Kidney epithelial cell (primary cell): Measurements from ENCODE around the gene FLOT1. TPM values are rescaled to one million over a fixed set of nuclear protein-coding genes. Genes with fewer than 3 reads are reported as not detected.
"Not testable (repeated sequence)": the region's sequence is repeated elsewhere in the genome, so short reads cannot be mapped to it uniquely, and the experiment has no call there.

Source experiments
- DNase-seq: peaks from one replicate; pipeline ENCODE4 v3.0.0-alpha.2; 2010; ENCODE audit warnings: low read depth
- H3K27me3 ChIP-seq: 2 replicates; pipeline ENCODE4 v1.6.0; 2011; ENCODE audit warnings: low read length; ENCODE audit not compliant: control insufficient read depth, insufficient read depth
- H3K36me3 ChIP-seq: 2 replicates; pipeline ENCODE4 v1.5.1; 2011; ENCODE audit warnings: low read length; ENCODE audit not compliant: control insufficient read depth, insufficient read depth
- H3K4me3 ChIP-seq: 2 replicates; pipeline ENCODE4 v1.5.1; 2011; ENCODE audit warnings: low read depth, mild to moderate bottlenecking, control low read depth, low read length
- total RNA-seq: library from RNA; depleted of rRNA; stranded (reverse); fragments of >200 nt; gene quantifications from 2 replicates; pipeline ENCODE4 v1.2.3, GENCODE V29; 2015
- TF ChIP-seq, protein P1 (sequence below): IDR thresholded peaks from 2 replicates; pipeline ENCODE4 v1.5.1; 2011; ENCODE audit warnings: mild to moderate bottlenecking, moderate library complexity, low read length, control low read depth, inconsistent platforms; ENCODE audit not compliant: insufficient read depth, poor library complexity, severe bottlenecking

The FLOT1 gene
- total RNA-seq, 1 donor from 2014 or later, result 142 TPM

DNA sequence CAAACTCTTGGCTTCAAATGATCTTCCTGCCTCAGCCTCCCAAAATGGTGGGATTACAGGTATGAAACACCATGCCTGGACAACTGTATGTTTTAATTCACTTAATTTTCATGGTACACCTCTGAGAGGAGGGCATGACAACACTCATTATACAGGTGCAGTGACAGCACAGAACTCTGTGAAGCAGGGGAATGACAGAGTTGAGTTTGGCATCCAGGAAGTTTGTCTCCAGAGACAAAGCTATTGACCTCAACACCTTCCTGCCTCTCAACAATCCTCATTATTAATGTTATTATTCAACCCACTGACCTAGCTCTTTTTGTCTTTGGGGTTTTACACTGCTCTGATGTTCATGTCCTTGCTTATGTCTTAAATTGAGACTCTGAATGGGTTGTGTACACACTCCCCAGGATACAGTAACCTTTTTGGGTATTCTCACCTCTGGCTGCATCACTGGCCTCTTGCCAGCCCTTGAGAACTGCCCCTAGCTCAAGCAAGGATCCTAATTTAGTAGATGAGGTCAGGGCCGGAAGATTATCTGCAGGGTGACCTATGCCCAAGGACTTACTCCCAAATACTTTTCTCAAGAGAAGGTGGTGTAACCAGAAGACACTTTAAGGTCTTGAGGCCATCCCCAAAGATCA is 14.9 kb upstream of the FLOT1 start:
- DNase-seq, result no peak
- Histone ChIP-seq H3K4me3 (no peak overlapping the region), H3K36me3 (no peaks in the 10 kb centered on the region), H3K27me3 (no peaks in the 10 kb centered on the region)
- TF ChIP-seq, protein P1, sequence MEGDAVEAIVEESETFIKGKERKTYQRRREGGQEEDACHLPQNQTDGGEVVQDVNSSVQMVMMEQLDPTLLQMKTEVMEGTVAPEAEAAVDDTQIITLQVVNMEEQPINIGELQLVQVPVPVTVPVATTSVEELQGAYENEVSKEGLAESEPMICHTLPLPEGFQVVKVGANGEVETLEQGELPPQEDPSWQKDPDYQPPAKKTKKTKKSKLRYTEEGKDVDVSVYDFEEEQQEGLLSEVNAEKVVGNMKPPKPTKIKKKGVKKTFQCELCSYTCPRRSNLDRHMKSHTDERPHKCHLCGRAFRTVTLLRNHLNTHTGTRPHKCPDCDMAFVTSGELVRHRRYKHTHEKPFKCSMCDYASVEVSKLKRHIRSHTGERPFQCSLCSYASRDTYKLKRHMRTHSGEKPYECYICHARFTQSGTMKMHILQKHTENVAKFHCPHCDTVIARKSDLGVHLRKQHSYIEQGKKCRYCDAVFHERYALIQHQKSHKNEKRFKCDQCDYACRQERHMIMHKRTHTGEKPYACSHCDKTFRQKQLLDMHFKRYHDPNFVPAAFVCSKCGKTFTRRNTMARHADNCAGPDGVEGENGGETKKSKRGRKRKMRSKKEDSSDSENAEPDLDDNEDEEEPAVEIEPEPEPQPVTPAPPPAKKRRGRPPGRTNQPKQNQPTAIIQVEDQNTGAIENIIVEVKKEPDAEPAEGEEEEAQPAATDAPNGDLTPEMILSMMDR, result no peak

DNA sequence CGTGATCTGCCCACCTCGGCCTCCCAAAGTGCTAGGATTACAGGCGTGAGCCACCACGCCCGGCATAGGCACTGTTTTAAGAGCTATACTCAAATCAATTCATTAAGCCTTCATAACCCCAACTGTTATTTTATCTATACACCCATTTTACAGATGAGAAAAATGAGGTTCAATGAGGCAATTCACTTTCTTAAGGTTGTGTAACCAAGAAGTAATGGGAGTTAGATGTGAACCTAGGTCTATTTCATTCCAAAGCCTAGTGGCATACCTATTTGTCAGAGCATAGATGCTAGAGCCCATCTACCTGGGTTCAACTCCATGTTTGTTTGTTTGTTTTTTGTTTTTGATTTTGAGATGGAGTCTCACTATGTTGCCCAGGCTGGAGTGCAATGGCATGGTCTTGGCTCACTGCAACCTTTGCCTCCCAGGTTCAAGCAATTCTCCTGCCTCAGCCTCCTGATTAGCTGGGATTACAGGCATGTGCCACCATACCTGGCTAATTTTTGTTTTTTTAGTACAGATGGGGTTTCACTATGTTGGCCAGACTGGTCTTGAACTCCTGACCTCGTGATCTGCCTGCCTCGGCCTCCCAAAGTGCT is 14.0 kb upstream of the FLOT1 start:
- not testable (repeated sequence) for DNase-seq, H3K27me3 ChIP-seq, H3K36me3 ChIP-seq, H3K4me3 ChIP-seq

DNA sequence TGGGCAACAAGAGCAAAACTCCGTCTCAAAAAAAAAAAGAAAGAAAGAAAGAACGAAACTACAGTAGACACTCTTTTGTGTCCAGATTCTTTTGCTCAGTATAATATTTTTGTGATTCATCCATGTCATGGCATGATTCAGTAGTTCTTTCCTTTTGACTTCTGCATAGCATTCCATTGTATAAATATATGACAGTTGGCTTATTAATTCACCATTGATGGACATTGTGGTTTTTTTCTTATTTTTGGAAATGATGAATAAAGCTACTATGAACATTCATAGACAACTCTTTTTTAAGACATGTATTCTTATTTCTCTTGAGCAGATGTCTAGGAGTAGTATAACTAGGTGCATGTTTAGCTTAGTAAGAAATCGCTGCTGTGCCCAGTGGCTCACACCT is 12.1 kb upstream of the FLOT1 start:
- no peaks in the 10 kb centered on the region for H3K36me3 ChIP-seq
- H3K4me3 ChIP-seq, result no peak overlapping the region
- TF ChIP-seq, protein P1, result no peak
- no peak for DNase-seq
- H3K27me3 ChIP-seq, result no peaks in the 10 kb centered on the region

DNA sequence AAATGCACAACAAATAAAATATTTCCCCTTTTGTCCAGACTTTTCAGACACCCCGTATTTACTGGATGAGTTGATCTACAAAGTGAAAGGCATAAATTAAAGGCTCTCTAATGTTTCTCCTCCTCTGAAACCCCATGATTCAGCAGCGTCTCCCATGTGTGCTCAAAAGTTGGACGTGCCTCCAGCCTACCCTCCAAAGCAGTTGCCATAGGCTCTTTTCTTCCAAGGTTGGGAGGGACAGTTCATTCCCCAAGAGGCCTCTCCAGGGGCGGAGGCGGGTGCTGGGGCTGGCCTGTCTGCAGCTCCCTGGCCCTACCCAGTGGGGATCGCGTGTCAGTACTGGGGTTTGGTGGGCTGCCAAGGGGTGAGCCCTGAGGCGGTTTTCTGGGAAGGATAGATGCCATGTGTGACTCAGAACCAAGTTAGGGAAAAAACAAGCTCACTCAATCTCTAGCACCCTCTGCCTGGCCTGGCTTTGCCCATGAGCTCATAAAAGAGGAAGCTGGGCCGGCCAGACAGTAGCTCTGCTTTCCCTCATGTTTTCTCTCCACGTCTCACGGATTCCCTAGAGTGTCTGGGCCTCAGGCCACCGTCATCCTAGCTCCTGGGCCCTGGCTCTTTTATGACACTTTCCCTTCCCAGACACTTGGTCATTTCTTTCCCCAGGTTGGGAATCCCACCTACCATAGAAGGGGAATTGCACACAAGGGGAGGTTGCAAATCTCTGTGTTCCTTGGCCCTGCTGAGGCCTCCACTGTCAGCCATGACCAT is 9.9 kb upstream of the FLOT1 start:
- Histone ChIP-seq H3K27me3 (no peaks in the 10 kb centered on the region), H3K4me3 (no peak overlapping the region), H3K36me3 (no peaks in the 10 kb centered on the region)
- TF ChIP-seq, protein P1, result peak; percentile 28
- DNase-seq, result peak; percentile 97

DNA sequence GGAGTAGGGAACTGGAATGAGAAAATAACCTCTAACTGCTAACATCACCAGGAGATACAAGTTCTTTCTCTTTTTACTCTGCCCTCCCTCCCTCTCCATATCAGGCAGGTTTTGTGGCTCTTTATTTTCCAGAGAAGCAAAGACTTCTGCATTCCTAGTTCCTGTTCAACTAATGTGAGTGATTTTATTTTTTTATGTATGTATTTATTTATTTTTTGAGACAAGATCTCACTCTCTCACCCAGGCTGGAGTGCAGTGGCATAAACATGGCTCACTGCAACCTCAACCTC is 7.8 kb upstream of the FLOT1 start:
- H3K36me3 ChIP-seq, result no peaks in the 10 kb centered on the region
- no peaks in the 10 kb centered on the region for H3K27me3 ChIP-seq
- no peak for DNase-seq
- TF ChIP-seq, protein P1, result no peak
- H3K4me3 ChIP-seq, result no peak overlapping the region

DNA sequence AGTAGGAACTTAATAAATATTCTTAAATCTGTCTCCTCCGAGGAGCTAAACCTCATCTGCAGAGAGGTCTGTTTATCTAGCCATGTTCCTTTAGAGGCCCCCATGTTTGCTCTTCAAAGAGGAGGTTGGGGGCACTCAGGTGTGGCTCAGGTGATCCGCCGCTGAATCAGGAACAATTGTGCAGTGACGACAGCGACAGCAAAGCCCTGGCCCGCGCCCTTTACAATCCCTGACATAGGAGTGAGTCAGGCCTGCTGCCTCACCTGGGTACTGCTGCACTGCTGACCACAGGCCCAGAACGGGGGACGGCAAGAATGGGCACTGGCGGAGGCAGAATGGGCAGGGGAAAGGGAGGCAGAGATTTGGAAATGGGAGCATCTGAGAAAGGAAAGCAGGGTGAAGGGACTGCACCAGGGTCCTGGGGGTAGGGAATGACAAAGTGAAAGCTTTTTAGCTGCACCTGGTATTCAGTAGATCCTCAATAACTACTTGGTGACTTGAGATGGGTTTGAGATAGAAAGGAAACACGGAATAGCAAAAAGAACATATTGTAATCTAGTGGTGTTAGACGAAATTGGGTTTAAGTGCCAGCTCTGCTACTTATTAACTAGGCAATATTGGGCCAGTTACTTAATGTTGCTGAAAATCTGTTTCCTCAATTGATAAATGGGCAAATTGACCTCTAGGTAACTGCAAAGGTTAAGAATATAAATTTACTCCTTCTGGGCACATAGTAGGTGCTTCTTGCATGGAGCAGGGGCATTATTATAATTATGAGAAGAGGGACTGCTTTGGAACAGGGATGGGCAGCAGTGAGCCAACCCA is 7.3 kb upstream of the FLOT1 start:
- DNase-seq, result no peak
- Histone ChIP-seq H3K4me3 (no peak overlapping the region), H3K36me3 (no peaks in the 10 kb centered on the region), H3K27me3 (no peaks in the 10 kb centered on the region)
- TF ChIP-seq, protein P1, result no peak
